HEK293 (cell line): Measurements from ENCODE around the gene MRTFB.

Experiments used
- CTCF ChIP-seq: fragments of 450-650 bp; formaldehyde crosslinking; IDR thresholded peaks from 2 replicates; pipeline ENCODE4 v1.5.1; 2016; ENCODE audit warnings: missing biosample characterization, missing genetic modification characterization
- SP3 ChIP-seq: fragments of 450-650 bp; formaldehyde crosslinking; IDR thresholded peaks from 2 replicates; pipeline ENCODE4 v1.5.1; 2016; ENCODE audit warnings: missing biosample characterization, missing genetic modification characterization
- TCF7L2 ChIP-seq: IDR thresholded peaks from 2 replicates; pipeline ENCODE4 v1.6.1; 2011; ENCODE audit warnings: low read depth, mild to moderate bottlenecking, inconsistent platforms, low read length, moderate library complexity, borderline replicate concordance
- ZNF214 ChIP-seq: fragments of 450-650 bp; formaldehyde crosslinking; IDR thresholded peaks from 2 replicates; pipeline ENCODE4 v1.5.1; 2017; ENCODE audit warnings: missing biosample characterization, mild to moderate bottlenecking, missing genetic modification characterization, borderline replicate concordance
- ZNF302 ChIP-seq: fragments of 450-650 bp; formaldehyde crosslinking; IDR thresholded peaks from 2 replicates; pipeline ENCODE4 v1.5.1; 2016; ENCODE audit warnings: missing biosample characterization, missing genetic modification characterization, low read depth
- ZNF449 ChIP-seq: fragments of 450-650 bp; formaldehyde crosslinking; IDR thresholded peaks from 2 replicates; pipeline ENCODE4 v1.5.1; 2017; ENCODE audit warnings: missing biosample characterization, mild to moderate bottlenecking, missing genetic modification characterization, moderate library complexity
- ZNF501 ChIP-seq: fragments of 450-650 bp; formaldehyde crosslinking; IDR thresholded peaks from 2 replicates; pipeline ENCODE4 v1.5.1; 2016; ENCODE audit warnings: missing biosample characterization, missing genetic modification characterization
- TF ChIP-seq, protein P1 (sequence below): fragments of 450-650 bp; formaldehyde crosslinking; IDR thresholded peaks from 2 replicates; pipeline ENCODE4 v1.5.1; 2016; ENCODE audit warnings: missing biosample characterization, missing genetic modification characterization
- TF ChIP-seq, protein P2 (sequence below): fragments of 450-650 bp; formaldehyde crosslinking; IDR thresholded peaks from 2 replicates; pipeline ENCODE4 v1.5.1; 2016; ENCODE audit warnings: missing biosample characterization, missing genetic modification characterization

DNA sequence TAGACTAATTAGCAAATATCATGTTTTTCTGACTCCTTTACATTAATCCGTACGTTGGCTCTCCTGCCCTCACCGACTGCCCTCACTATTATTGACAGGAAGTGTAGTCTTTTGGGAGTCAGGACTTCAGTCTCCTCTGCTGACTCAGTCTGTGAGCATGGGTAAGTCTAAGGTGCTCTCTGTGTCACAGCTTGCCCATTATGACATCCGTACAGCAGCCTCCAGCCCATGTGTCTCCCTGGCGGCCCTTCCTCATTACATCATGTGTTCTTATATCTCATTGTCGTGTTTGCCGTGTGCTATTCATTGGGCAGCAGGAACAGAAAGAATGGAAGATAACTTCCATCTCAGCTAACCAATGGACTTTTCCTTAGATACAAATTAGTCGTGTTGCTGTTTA is 77.5 kb downstream of the MRTFB start:
- TF ChIP-seq TCF7L2 (no peak), ZNF302 (tag by site-specific recombination) (no peak), ZNF501 (tag by site-specific recombination) (no peak), CTCF (tag by site-specific recombination) (no peak), ZNF214 (no peak), ZNF449 (tag by site-specific recombination) (no peak), SP3 (no peak)
- TF ChIP-seq, protein P1, sequence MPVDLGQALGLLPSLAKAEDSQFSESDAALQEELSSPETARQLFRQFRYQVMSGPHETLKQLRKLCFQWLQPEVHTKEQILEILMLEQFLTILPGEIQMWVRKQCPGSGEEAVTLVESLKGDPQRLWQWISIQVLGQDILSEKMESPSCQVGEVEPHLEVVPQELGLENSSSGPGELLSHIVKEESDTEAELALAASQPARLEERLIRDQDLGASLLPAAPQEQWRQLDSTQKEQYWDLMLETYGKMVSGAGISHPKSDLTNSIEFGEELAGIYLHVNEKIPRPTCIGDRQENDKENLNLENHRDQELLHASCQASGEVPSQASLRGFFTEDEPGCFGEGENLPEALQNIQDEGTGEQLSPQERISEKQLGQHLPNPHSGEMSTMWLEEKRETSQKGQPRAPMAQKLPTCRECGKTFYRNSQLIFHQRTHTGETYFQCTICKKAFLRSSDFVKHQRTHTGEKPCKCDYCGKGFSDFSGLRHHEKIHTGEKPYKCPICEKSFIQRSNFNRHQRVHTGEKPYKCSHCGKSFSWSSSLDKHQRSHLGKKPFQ (tag by site-specific recombination): no peak
- TF ChIP-seq, protein P2, sequence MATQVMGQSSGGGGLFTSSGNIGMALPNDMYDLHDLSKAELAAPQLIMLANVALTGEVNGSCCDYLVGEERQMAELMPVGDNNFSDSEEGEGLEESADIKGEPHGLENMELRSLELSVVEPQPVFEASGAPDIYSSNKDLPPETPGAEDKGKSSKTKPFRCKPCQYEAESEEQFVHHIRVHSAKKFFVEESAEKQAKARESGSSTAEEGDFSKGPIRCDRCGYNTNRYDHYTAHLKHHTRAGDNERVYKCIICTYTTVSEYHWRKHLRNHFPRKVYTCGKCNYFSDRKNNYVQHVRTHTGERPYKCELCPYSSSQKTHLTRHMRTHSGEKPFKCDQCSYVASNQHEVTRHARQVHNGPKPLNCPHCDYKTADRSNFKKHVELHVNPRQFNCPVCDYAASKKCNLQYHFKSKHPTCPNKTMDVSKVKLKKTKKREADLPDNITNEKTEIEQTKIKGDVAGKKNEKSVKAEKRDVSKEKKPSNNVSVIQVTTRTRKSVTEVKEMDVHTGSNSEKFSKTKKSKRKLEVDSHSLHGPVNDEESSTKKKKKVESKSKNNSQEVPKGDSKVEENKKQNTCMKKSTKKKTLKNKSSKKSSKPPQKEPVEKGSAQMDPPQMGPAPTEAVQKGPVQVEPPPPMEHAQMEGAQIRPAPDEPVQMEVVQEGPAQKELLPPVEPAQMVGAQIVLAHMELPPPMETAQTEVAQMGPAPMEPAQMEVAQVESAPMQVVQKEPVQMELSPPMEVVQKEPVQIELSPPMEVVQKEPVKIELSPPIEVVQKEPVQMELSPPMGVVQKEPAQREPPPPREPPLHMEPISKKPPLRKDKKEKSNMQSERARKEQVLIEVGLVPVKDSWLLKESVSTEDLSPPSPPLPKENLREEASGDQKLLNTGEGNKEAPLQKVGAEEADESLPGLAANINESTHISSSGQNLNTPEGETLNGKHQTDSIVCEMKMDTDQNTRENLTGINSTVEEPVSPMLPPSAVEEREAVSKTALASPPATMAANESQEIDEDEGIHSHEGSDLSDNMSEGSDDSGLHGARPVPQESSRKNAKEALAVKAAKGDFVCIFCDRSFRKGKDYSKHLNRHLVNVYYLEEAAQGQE (tag by site-specific recombination): no peak
